Measurements from ENCODE around the gene DPH6. TPM values are rescaled to one million over a fixed set of nuclear protein-coding genes. Genes with fewer than 3 reads are reported as not detected.

Gene DPH6
- total and polyA plus RNA-seq, 4 donors, result 3.4 to 14.3 (median 10.4) TPM

GRCh38 chr15:35320911-35321310 is 225.1 kb downstream of the DPH6 start:
- TF ChIP-seq ATF3 (IDR thresholded peaks at IDR 0.05), result no peak
- TF ChIP-seq YY1 (IDR thresholded peaks at IDR 0.05), result no peak
- TF ChIP-seq SP1 (IDR thresholded peaks at IDR 0.05), result no peak
- TF ChIP-seq, protein P1, sequence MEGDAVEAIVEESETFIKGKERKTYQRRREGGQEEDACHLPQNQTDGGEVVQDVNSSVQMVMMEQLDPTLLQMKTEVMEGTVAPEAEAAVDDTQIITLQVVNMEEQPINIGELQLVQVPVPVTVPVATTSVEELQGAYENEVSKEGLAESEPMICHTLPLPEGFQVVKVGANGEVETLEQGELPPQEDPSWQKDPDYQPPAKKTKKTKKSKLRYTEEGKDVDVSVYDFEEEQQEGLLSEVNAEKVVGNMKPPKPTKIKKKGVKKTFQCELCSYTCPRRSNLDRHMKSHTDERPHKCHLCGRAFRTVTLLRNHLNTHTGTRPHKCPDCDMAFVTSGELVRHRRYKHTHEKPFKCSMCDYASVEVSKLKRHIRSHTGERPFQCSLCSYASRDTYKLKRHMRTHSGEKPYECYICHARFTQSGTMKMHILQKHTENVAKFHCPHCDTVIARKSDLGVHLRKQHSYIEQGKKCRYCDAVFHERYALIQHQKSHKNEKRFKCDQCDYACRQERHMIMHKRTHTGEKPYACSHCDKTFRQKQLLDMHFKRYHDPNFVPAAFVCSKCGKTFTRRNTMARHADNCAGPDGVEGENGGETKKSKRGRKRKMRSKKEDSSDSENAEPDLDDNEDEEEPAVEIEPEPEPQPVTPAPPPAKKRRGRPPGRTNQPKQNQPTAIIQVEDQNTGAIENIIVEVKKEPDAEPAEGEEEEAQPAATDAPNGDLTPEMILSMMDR (IDR thresholded peaks at IDR 0.05; ENCODE audit: low read depth, low read length, missing input control), result no peak
- TF ChIP-seq NR2F2 (IDR thresholded peaks at IDR 0.05), result no peak
- TF ChIP-seq MAX (IDR thresholded peaks at IDR 0.05), result no peak
- no peak for TF ChIP-seq HNF4A (conservative IDR thresholded peaks at IDR 0.05)
- no peak for TF ChIP-seq JUND (IDR thresholded peaks at IDR 0.05)
- TF ChIP-seq TAF1 (conservative IDR thresholded peaks at IDR 0.05), result no peak
- TF ChIP-seq RAD21 (IDR thresholded peaks at IDR 0.05), result no peak
- TF ChIP-seq FOXA1 (IDR thresholded peaks at IDR 0.05), result no peak
- no peak for TF ChIP-seq GABPA (IDR thresholded peaks at IDR 0.05 in 1 of 2, conservative IDR thresholded peaks at IDR 0.05 in 1 of 2)
- TF ChIP-seq, protein P2, sequence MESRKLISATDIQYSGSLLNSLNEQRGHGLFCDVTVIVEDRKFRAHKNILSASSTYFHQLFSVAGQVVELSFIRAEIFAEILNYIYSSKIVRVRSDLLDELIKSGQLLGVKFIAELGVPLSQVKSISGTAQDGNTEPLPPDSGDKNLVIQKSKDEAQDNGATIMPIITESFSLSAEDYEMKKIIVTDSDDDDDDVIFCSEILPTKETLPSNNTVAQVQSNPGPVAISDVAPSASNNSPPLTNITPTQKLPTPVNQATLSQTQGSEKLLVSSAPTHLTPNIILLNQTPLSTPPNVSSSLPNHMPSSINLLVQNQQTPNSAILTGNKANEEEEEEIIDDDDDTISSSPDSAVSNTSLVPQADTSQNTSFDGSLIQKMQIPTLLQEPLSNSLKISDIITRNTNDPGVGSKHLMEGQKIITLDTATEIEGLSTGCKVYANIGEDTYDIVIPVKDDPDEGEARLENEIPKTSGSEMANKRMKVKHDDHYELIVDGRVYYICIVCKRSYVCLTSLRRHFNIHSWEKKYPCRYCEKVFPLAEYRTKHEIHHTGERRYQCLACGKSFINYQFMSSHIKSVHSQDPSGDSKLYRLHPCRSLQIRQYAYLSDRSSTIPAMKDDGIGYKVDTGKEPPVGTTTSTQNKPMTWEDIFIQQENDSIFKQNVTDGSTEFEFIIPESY (IDR thresholded peaks at IDR 0.05), result no peak
- no peak for TF ChIP-seq REST (IDR thresholded peaks at IDR 0.05)
- no peak for TF ChIP-seq EGR1 (IDR thresholded peaks at IDR 0.05; ENCODE audit: low read depth in 2 of 2)
- TF ChIP-seq FOXA2 (IDR thresholded peaks at IDR 0.05), result no peak
- TF ChIP-seq HNF4G (IDR thresholded peaks at IDR 0.05), result no peak
- Histone ChIP-seq H3K27ac (ENCODE audit: low read depth in 1 of 2, low read length in 2 of 2) (no peak overlapping the region), H3K4me3 (ENCODE audit: low read depth in 1 of 3, low read length in 3 of 3) (no peak overlapping the region), H3K9me3 (ENCODE audit: control insufficient read depth in 4 of 4, low read length in 3 of 4) (no peaks in the 10 kb centered on the region), H3K27me3 (ENCODE audit: control insufficient read depth in 4 of 4, insufficient read depth in 4 of 4, low read length in 3 of 4) (no peaks in the 10 kb centered on the region), H3K36me3 (ENCODE audit: control insufficient read depth in 4 of 4, insufficient read depth in 3 of 4, low read depth in 1 of 4, low read length in 3 of 4) (no peaks in the 10 kb centered on the region), H3K4me1 (ENCODE audit: control insufficient read depth in 4 of 4, insufficient read depth in 4 of 4, low read length in 3 of 4) (no peaks in the 10 kb centered on the region), H3K9ac (ENCODE audit: low read depth in 1 of 2, low read length in 2 of 2) (no peak overlapping the region)
- no peak for DNase-seq (ENCODE audit: low spot score)

Small RNA genes within 50 kb of the gene (small RNA-seq; reads per million reads assigned to genes)
- gene AC019288.1 (not detected), gene MIR3942 (0.22 reads per million, percentile 7 among the genes with 10 or more reads in this experiment)
